IMR-90 (cell line): ENCODE measurements around the gene SVEP1. TPM values are rescaled to one million over a fixed set of nuclear protein-coding genes. Genes with fewer than 3 reads are reported as not detected.
A peak's percentile ranks its signal among the peaks of the same experiment; 100 is the strongest.

Experiments used
- ATAC-seq: fragments of 200-7000 bp; cut with Tn5 transposase; 2 replicates; pipeline ENCODE4 v1.9.1; 2020; ENCODE audit warnings: low read depth, mild to moderate bottlenecking, moderate library complexity
- BruUV-seq: library from RNA; stranded (reverse); fragments of 400-500 nt; replicated peaks from 2 replicates; lab custom pipeline; 2021; lab: Mats Ljungman, UMichigan
- CTCF ChIA-PET: fragments of 300-600 bp; formaldehyde crosslinking; extraction: SDS; loops from one replicate; lab custom pipeline; 2021; ENCODE audit warnings: antibody characterized with exemption; lab: Yijun Ruan, JAX
- POLR2A ChIA-PET: fragments of 300-600 bp; sonication (Branson Sonifier 250); formaldehyde crosslinking; loops from one replicate; lab custom pipeline; 2022; ENCODE audit warnings: antibody characterized with exemption; ENCODE audit not compliant: unreplicated experiment; lab: Charles Lee
- DNase-seq: peaks from one replicate; pipeline ENCODE4 v3.0.0; 2013
- H2AFZ ChIP-seq: replicated peaks from 2 replicates; pipeline ENCODE3; 2013; ENCODE audit warnings: low read length, mild to moderate bottlenecking; ENCODE audit not compliant: poor library complexity
- H2AK5ac ChIP-seq: 2 replicates; pipeline ENCODE4 v1.6.1; 2013; ENCODE audit warnings: low read depth, low read length, inconsistent platforms
- H2AK9ac ChIP-seq: replicated peaks from 2 replicates; pipeline ENCODE3; 2013; ENCODE audit warnings: mild to moderate bottlenecking, low read depth, low read length, moderate library complexity; ENCODE audit not compliant: poor library complexity
- H2BK120ac ChIP-seq: 2 replicates; pipeline ENCODE4 v1.6.1; 2013; ENCODE audit warnings: low read depth, low read length, inconsistent platforms
- H2BK15ac ChIP-seq: 3 replicates; pipeline ENCODE4 v1.6.1; 2013; ENCODE audit warnings: low read depth, low read length, inconsistent platforms
- H2BK20ac ChIP-seq: 2 replicates; pipeline ENCODE4 v1.6.1; 2013; ENCODE audit warnings: low read depth, mild to moderate bottlenecking, inconsistent platforms, low read length, moderate library complexity
- H2BK5ac ChIP-seq: 2 replicates; pipeline ENCODE4 v1.6.1; 2013; ENCODE audit warnings: mild to moderate bottlenecking, low read depth, low read length, inconsistent platforms; ENCODE audit not compliant: poor library complexity, severe bottlenecking
- H3K14ac ChIP-seq: replicated peaks from 2 replicates; pipeline ENCODE4 v1.6.1; 2013; ENCODE audit warnings: low read depth, low read length, inconsistent platforms
- H3K18ac ChIP-seq: 2 replicates; pipeline ENCODE4 v1.6.1; 2013; ENCODE audit warnings: low read depth, low read length, control low read depth
- H3K23ac ChIP-seq: 2 replicates; pipeline ENCODE4 v1.6.1; 2013; ENCODE audit warnings: low read depth, low read length, inconsistent platforms
- H3K27ac ChIP-seq: 2 replicates; pipeline ENCODE4 v1.5.1; 2013; ENCODE audit warnings: mild to moderate bottlenecking, control low read depth, low read length; ENCODE audit not compliant: insufficient read depth
- H3K27me3 ChIP-seq: 2 replicates; pipeline ENCODE4 v1.6.1; 2013; ENCODE audit warnings: low read length; ENCODE audit not compliant: control insufficient read depth, insufficient read depth
- H3K36me3 ChIP-seq: 2 replicates; pipeline ENCODE4 v1.6.1; 2013; ENCODE audit warnings: low read length, mixed read lengths; ENCODE audit not compliant: control insufficient read depth, insufficient read depth
- H3K4ac ChIP-seq: 2 replicates; pipeline ENCODE4 v1.6.1; 2013; ENCODE audit warnings: low read depth, low read length, inconsistent platforms
- H3K4me1 ChIP-seq: 2 replicates; pipeline ENCODE4 v1.6.1; 2013; ENCODE audit warnings: low read length, mixed read lengths; ENCODE audit not compliant: control insufficient read depth, insufficient read depth
- H3K4me2 ChIP-seq: 2 replicates; pipeline ENCODE4 v1.6.1; 2013; ENCODE audit warnings: low read depth, mild to moderate bottlenecking, control low read depth, low read length, moderate library complexity
- H3K4me3 ChIP-seq: 2 replicates; pipeline ENCODE4 v1.5.1; 2013; ENCODE audit warnings: low read depth, mild to moderate bottlenecking, control low read depth, low read length, moderate library complexity; ENCODE audit not compliant: insufficient read depth
- H3K56ac ChIP-seq: 2 replicates; pipeline ENCODE4 v1.6.1; 2013; ENCODE audit warnings: low read length, inconsistent platforms; ENCODE audit not compliant: insufficient read depth; ENCODE audit errors: extremely low read depth
- H3K79me1 ChIP-seq, 2 experiments: 2 replicates each; pipeline ENCODE4 v1.6.1; 2013; ENCODE audit warnings: low read length in 2 of 2, inconsistent platforms in 1 of 2, low read depth in 1 of 2
- H3K9ac ChIP-seq: 2 replicates; pipeline ENCODE4 v1.6.1; 2013; ENCODE audit warnings: low read depth, low read length, control low read depth
- H3K9me1 ChIP-seq: 2 replicates; pipeline ENCODE4 v1.6.1; 2013; ENCODE audit warnings: low read length, inconsistent platforms; ENCODE audit not compliant: insufficient read depth
- H3K9me3 ChIP-seq: 2 replicates; pipeline ENCODE4 v1.6.1; 2013; ENCODE audit warnings: low read length; ENCODE audit not compliant: control insufficient read depth, insufficient read depth
- H4K20me1 ChIP-seq: 2 replicates; pipeline ENCODE4 v1.6.1; 2013; ENCODE audit warnings: low read length, inconsistent platforms; ENCODE audit not compliant: insufficient read depth
- H4K5ac ChIP-seq: 2 replicates; pipeline ENCODE4 v1.6.1; 2013; ENCODE audit warnings: mild to moderate bottlenecking, low read depth, low read length, control low read depth
- H4K8ac ChIP-seq, 2 experiments: 2 replicates each; pipeline ENCODE4 v1.6.1; 2013; ENCODE audit warnings: low read depth in 2 of 2, low read length in 2 of 2, control low read depth in 1 of 2, inconsistent platforms in 1 of 2
- H4K91ac ChIP-seq: 2 replicates; pipeline ENCODE4 v1.6.1; 2013; ENCODE audit warnings: low read depth, low read length, inconsistent platforms; ENCODE audit not compliant: insufficient read depth
- WGBS, 2 experiments: methylation state at CpG; one replicate each; pipeline versions ENCODE4 v1.1.5 to v1.1.7; 2013; ENCODE audit warnings: missing lambda C conversion rate in 2 of 2; ENCODE audit not compliant: insufficient read length in 1 of 2; ENCODE audit errors: extremely low coverage in 2 of 2; 5-methylcytosine and 5-hydroxymethylcytosine counted together
- dilution Hi-C: fragments of 300-500 bp; cut with HindIII; formaldehyde crosslinking; loops from one replicate; pipeline ENCODE4 v1.14.3; 2018; ENCODE audit warnings: low sequenced_read_pairs; ENCODE audit not compliant: unreplicated experiment
- in situ Hi-C: fragments of 300-500 bp; cut with MboI; formaldehyde crosslinking; loops from 3 replicates; pipeline ENCODE4 v1.14.3; 2019; ENCODE audit warnings: low sequenced_read_pairs, inconsistent platforms, mixed read lengths
- intact Hi-C: fragments of 100-400 bp; cut with micrococcal nuclease; formaldehyde crosslinking; loops from 2 replicates; pipeline ENCODE4 v1.10.0; 2022
- polyA plus RNA-seq, 3 experiments: library from polyadenylated mRNA; depleted of rRNA; stranded (reverse); fragments of >200 nt; gene quantifications; 2 replicates each; pipeline ENCODE4 v1.2.3, GENCODE V29; 2012; ENCODE audit warnings: low replicate concordance in 1 of 3
- total RNA-seq: library from RNA; depleted of rRNA; stranded (reverse); fragments of >200 nt; gene quantifications from 2 replicates; pipeline ENCODE4 v1.2.3, GENCODE V29; 2012
- TF ChIP-seq, protein P1 (sequence below): conservative IDR thresholded peaks from 2 replicates; pipeline ENCODE4 v1.5.1; 2012; ENCODE audit warnings: mild to moderate bottlenecking, low read depth, low read length, improper control_type of control experiment

The SVEP1 gene
- total and polyA plus RNA-seq, 2 of the 4 experiments (the other 2 are of a cell fraction) = 4.8 to 16.7 TPM

DNA sequence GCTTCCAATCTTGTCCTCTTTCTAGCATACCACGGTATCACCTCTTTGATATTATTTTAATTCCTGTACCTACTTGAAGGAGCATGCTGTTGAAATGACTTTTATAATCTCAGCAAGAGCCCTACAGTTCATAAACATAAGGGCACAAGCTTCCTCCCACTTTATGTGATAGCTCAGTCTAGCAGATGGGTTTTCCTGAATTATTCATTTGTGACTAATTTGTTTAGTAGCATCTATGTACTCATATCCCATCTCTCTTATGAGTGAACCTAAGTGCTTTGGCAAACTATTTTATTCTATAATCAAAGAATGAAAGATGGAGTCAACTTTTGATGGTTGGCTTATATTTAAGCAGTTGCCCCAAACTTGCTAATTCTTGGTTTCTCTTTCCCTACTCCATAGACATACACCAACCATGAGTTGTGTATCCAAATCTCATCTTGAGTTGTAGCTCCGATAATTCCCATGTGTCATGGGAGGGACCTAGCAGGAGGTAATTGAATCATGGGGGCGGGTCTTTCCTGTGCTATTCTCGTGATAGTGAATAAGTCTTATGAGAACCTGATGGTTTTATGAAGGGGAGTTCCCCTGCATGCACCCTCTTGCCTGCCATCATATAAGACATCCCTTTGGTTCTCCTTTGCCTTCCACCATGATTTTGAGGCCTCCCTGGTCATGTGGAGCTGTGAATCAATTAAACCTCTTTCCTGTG is 259.6 kb downstream of the SVEP1 start:
- DNase-seq (no peak), ATAC-seq (peak; percentile 35; the same call in 1 of the 2 replicates)
- Histone ChIP-seq H3K18ac (no peak overlapping the region), H3K9ac (no peak overlapping the region), H3K36me3 (no peaks in the 10 kb centered on the region), H3K79me1 (no peaks in the 10 kb centered on the region), H3K23ac (no peak overlapping the region), H2BK120ac (no peak overlapping the region), H3K4ac (no peak overlapping the region), H4K8ac (no peak overlapping the region), H3K9me3 (no peaks in the 10 kb centered on the region), H3K4me2 (no peak overlapping the region), H4K91ac (no peak overlapping the region), H3K4me1 (no peaks in the 10 kb centered on the region; the same call in 1 of the 2 replicates), H3K27ac (no peak overlapping the region), H2BK5ac (no peak overlapping the region), H3K9me1 (no peaks in the 10 kb centered on the region), H2BK20ac (no peak overlapping the region), H3K4me3 (no peak overlapping the region), H4K20me1 (no peaks in the 10 kb centered on the region), H2AK9ac (no peak overlapping the region), H3K27me3 (peaks cover 7% of the 10 kb centered on the region; the same call in 1 of the 2 replicates), H3K14ac (no peak overlapping the region), H2AK5ac (no peak overlapping the region), H3K56ac (no peak overlapping the region), H2BK15ac (no peak overlapping the region), H2AFZ (no peak overlapping the region), H4K5ac (no peak overlapping the region)
- POLR2A ChIA-PET = no interaction called here
- no TSS peak for BruUV-seq
- WGBS, 2 experiments = no CpG with 5 or more reads among the region's 4 CpGs
- in situ Hi-C loops = loop anchor here (25.0 kb wide), 1 partner anchor 1017 kb away; the partner anchor contains the start of gene OR2K2
- CTCF ChIA-PET = interaction anchor here (1.1 kb wide), 1 partner anchor 62 kb away, joined by 3 read pairs; no protein-coding TSS in a partner anchor
- dilution Hi-C loops = no loop called here
- intact Hi-C loops = no loop called here
- TF ChIP-seq, protein P1, sequence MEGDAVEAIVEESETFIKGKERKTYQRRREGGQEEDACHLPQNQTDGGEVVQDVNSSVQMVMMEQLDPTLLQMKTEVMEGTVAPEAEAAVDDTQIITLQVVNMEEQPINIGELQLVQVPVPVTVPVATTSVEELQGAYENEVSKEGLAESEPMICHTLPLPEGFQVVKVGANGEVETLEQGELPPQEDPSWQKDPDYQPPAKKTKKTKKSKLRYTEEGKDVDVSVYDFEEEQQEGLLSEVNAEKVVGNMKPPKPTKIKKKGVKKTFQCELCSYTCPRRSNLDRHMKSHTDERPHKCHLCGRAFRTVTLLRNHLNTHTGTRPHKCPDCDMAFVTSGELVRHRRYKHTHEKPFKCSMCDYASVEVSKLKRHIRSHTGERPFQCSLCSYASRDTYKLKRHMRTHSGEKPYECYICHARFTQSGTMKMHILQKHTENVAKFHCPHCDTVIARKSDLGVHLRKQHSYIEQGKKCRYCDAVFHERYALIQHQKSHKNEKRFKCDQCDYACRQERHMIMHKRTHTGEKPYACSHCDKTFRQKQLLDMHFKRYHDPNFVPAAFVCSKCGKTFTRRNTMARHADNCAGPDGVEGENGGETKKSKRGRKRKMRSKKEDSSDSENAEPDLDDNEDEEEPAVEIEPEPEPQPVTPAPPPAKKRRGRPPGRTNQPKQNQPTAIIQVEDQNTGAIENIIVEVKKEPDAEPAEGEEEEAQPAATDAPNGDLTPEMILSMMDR = no peak
